ENCODE data around the gene ARFRP1. TPM values are rescaled to one million over a fixed set of nuclear protein-coding genes. Genes with fewer than 3 reads are reported as not detected.

The ARFRP1 gene
- total RNA-seq: 47.1 and 63.1 TPM in 2 replicates
- 63.9 TPM for polyA plus RNA-seq (2012)

- peak; percentile 88 for DNase-seq (ENCODE audit: low read depth)
Measured at GRCh38 chr20:63707558-63708300, at the start of gene ARFRP1, which contains the start of gene ZGPAT. Gene ARFRP1, minus strand, starts transcription at chr20:63707976. Its CDS starts 885 bp downstream, at chr20:63707091. Gene ZGPAT, plus strand, starts transcription at chr20:63708039. Its CDS starts 542 bp downstream, at chr20:63708581.

GRCh38 chr20:63756648-63756991 is 48.8 kb upstream of the ARFRP1 start:
- DNase-seq (ENCODE audit: low read depth): no peak

- DNase-seq (ENCODE audit: low read depth): no peak
Measured at GRCh38 chr20:63755933-63756647, 48.3 kb upstream of the ARFRP1 start.

GRCh38 chr20:63754008-63754407 is 46.2 kb upstream of the ARFRP1 start:
- no peak for DNase-seq (ENCODE audit: low read depth)

- no peak for DNase-seq (ENCODE audit: low read depth)
Measured at GRCh38 chr20:63753381-63753780, 45.6 kb upstream of the ARFRP1 start.

GRCh38 chr20:63752411-63753101 is 44.8 kb upstream of the ARFRP1 start:
- no peak for DNase-seq (ENCODE audit: low read depth)

- DNase-seq (ENCODE audit: low read depth): no peak
Measured at GRCh38 chr20:63751471-63752271, 43.9 kb upstream of the ARFRP1 start.

- DNase-seq (ENCODE audit: low read depth): no peak
Measured at GRCh38 chr20:63750807-63751470, 43.2 kb upstream of the ARFRP1 start.

GRCh38 chr20:63749597-63750508 is 42.1 kb upstream of the ARFRP1 start:
- DNase-seq (ENCODE audit: low read depth): no peak

GRCh38 chr20:63748934-63749270 is 41.1 kb upstream of the ARFRP1 start:
- DNase-seq (ENCODE audit: low read depth): no peak

GRCh38 chr20:63748070-63748933 is 40.5 kb upstream of the ARFRP1 start:
- DNase-seq (ENCODE audit: low read depth): no peak

GRCh38 chr20:63747622-63748069 is 39.9 kb upstream of the ARFRP1 start:
- no peak for DNase-seq (ENCODE audit: low read depth)

GRCh38 chr20:63746751-63747315 is 39.1 kb upstream of the ARFRP1 start:
- no peak for DNase-seq (ENCODE audit: low read depth)

GRCh38 chr20:63745961-63746731 is 38.4 kb upstream of the ARFRP1 start:
- DNase-seq (ENCODE audit: low read depth): peak; percentile 36

GRCh38 chr20:63745424-63745805 is 37.6 kb upstream of the ARFRP1 start:
- DNase-seq (ENCODE audit: low read depth): no peak

- DNase-seq (ENCODE audit: low read depth): no peak
Measured at GRCh38 chr20:63744574-63745423, 37.0 kb upstream of the ARFRP1 start.

GRCh38 chr20:63744158-63744557 is 36.4 kb upstream of the ARFRP1 start:
- DNase-seq (ENCODE audit: low read depth): no peak

Measured in myocyte (in vitro differentiated cells).